K562 (cell line): Measurements from ENCODE around the gene MAEL. TPM values are rescaled to one million over a fixed set of nuclear protein-coding genes. Genes with fewer than 3 reads are reported as not detected.
A peak's percentile ranks its signal among the peaks of the same experiment; 100 is the strongest.

ENCODE experiments used
- ATAC-seq: fragments of 200-7000 bp; cut with Tn5 transposase; 3 replicates; pipeline ENCODE4 v1.9.1; 2020; ENCODE audit warnings: moderate library complexity
- BruUV-seq: library from RNA; stranded (reverse); fragments of 400-500 nt; replicated peaks from 2 replicates; lab custom pipeline; 2021; lab: Mats Ljungman, UMichigan
- CTCF ChIA-PET: fragments of 300-600 bp; formaldehyde crosslinking; extraction: SDS; loops from one replicate; lab custom pipeline; 2021; ENCODE audit warnings: low intra/inter-chr PET ratio; lab: Yijun Ruan, JAX
- POLR2A ChIA-PET: fragments of 300-600, 350-650 bp; sonication (Branson Sonifier 250); formaldehyde crosslinking; extraction: SDS; loops from one replicate; lab custom pipeline; 2021; ENCODE audit warnings: antibody characterized with exemption, inconsistent platforms; lab: Yijun Ruan, JAX
- DNase-seq, 4 experiments: peaks; one replicate each; pipeline versions ENCODE4 v3.0.0 to v3.0.0-alpha.2; 2011 to 2018; ENCODE audit warnings: low spot score in 3 of 4, mixed read lengths in 3 of 4; ENCODE audit errors: extremely low read depth in 1 of 4
- FAIRE-seq: peaks from 2 replicates; lab custom pipeline; 2011; peaks lifted over from hg19 to GRCh38; lab: Jason Lieb, UNC
- H2AFZ ChIP-seq: 2 replicates; pipeline ENCODE4 v1.6.0; 2011; ENCODE audit warnings: low read depth, low read length, control low read depth, inconsistent platforms
- H3K27ac ChIP-seq: fragments of 200-600 bp; 3 replicates; pipeline ENCODE4 v1.8.0; 2011; ENCODE audit warnings: low read depth, mild to moderate bottlenecking, control low read depth, inconsistent platforms, low read length, moderate library complexity, mixed read lengths; ENCODE audit errors: extremely low read depth
- H3K27me3 ChIP-seq, 2 experiments: fragments of 300-600 bp in 1 of 2; 2 replicates in 1 of 2; 3 replicates in 1 of 2; pipeline versions ENCODE4 v1.6.0 to v1.8.0; 2011; ENCODE audit warnings: inconsistent platforms in 2 of 2, low read length in 2 of 2, mild to moderate bottlenecking in 1 of 2, mixed read lengths in 1 of 2, moderate library complexity in 1 of 2; ENCODE audit not compliant: control insufficient read depth in 2 of 2, insufficient read depth in 2 of 2
- H3K36me3 ChIP-seq: fragments of 300-600 bp; 3 replicates; pipeline ENCODE4 v1.8.0; 2011; ENCODE audit warnings: mild to moderate bottlenecking, low read length, inconsistent platforms; ENCODE audit not compliant: control insufficient read depth, insufficient read depth
- H3K4me1 ChIP-seq, 2 experiments: fragments of 200-600 bp in 1 of 2; replicated peaks in 1 of 2; 2 replicates in 1 of 2; 3 replicates in 1 of 2; pipeline versions ENCODE4 v1.5.1 to v1.8.0; 2011; ENCODE audit warnings: inconsistent platforms in 2 of 2, low read length in 2 of 2, mild to moderate bottlenecking in 1 of 2, mixed read lengths in 1 of 2, moderate library complexity in 1 of 2; ENCODE audit not compliant: control insufficient read depth in 2 of 2, insufficient read depth in 2 of 2
- H3K4me2 ChIP-seq: 2 replicates; pipeline ENCODE4 v1.6.1; 2011; ENCODE audit warnings: low read length, control low read depth, inconsistent platforms, mixed read lengths; ENCODE audit not compliant: insufficient read depth
- H3K4me3 ChIP-seq: fragments of 200-600 bp; sonication (generic), shearing (Covaris generic); 2 replicates; pipeline ENCODE4 v1.5.1; 2016; ENCODE audit warnings: control low read depth, inconsistent platforms
- H3K79me2 ChIP-seq: fragments of 200-600 bp; 3 replicates; pipeline ENCODE4 v1.8.0; 2011; ENCODE audit warnings: low read length, inconsistent platforms; ENCODE audit not compliant: control insufficient read depth, insufficient read depth
- H3K9ac ChIP-seq, 2 experiments: 2 replicates each; pipeline versions ENCODE4 v1.6.0 to v1.6.1; 2011; ENCODE audit warnings: low read depth in 2 of 2, low read length in 2 of 2, control low read depth in 1 of 2, inconsistent platforms in 1 of 2, mild to moderate bottlenecking in 1 of 2, mixed read lengths in 1 of 2; ENCODE audit not compliant: insufficient read depth in 1 of 2
- H3K9me1 ChIP-seq: one replicate; pipeline ENCODE4 v1.6.0; 2011; ENCODE audit warnings: inconsistent platforms, mild to moderate bottlenecking, low read length, moderate library complexity; ENCODE audit not compliant: control insufficient read depth, insufficient read depth
- H3K9me3 ChIP-seq: replicated peaks from 2 replicates; pipeline ENCODE4 v1.5.1; 2011; ENCODE audit warnings: low read depth, low read length, inconsistent platforms; ENCODE audit not compliant: control insufficient read depth, insufficient read depth
- H4K20me1 ChIP-seq: replicated peaks from 2 replicates; pipeline ENCODE4 v1.6.1; 2011; ENCODE audit warnings: low read length, inconsistent platforms, mixed read lengths; ENCODE audit not compliant: control insufficient read depth, insufficient read depth
- BCOR ChIP-seq: fragments of 450-650 bp; IDR thresholded peaks from 2 replicates; pipeline ENCODE4 v1.6.1; 2016
- CBFA2T2 ChIP-seq: fragments of 450-650 bp; conservative IDR thresholded peaks from 2 replicates; pipeline ENCODE4 v1.6.1; 2017; ENCODE audit warnings: mild to moderate bottlenecking
- CREB3 ChIP-seq: fragments of 450-650 bp; conservative IDR thresholded peaks from 2 replicates; pipeline ENCODE4 v1.6.1; 2016; ENCODE audit warnings: missing genetic modification characterization, low read depth, mild to moderate bottlenecking, missing compliant biosample characterization, moderate library complexity
- CREM ChIP-seq: IDR thresholded peaks from 2 replicates; pipeline ENCODE4 v1.6.1; 2014; ENCODE audit warnings: antibody characterized with exemption, low read depth
- KLF10 ChIP-seq: fragments of 250-450 bp; sonication (Bioruptor Pico); IDR thresholded peaks from 2 replicates; pipeline ENCODE4 v1.6.1; 2021; ENCODE audit warnings: matching md5 sums
- MEF2D ChIP-seq: conservative IDR thresholded peaks from 2 replicates; pipeline ENCODE4 v1.6.1; 2016; ENCODE audit warnings: low read depth, missing genetic modification characterization, missing compliant biosample characterization
- SIN3B ChIP-seq: fragments of 450-650 bp; IDR thresholded peaks from 2 replicates; pipeline ENCODE4 v1.6.1; 2017; ENCODE audit warnings: low read depth, mild to moderate bottlenecking, moderate library complexity
- SP1 ChIP-seq: sonication (generic); formaldehyde crosslinking; IDR thresholded peaks from 2 replicates; pipeline ENCODE4 v1.8.1; 2022; ENCODE audit warnings: mild to moderate bottlenecking, missing genetic modification reagents
- TBL1XR1 ChIP-seq, 2 experiments: IDR thresholded peaks; 2 replicates each; pipeline ENCODE4 v1.6.1; 2012; ENCODE audit warnings: improper control_type of control experiment in 2 of 2, low read length in 2 of 2, mild to moderate bottlenecking in 1 of 2
- ZNF347 ChIP-seq: fragments of 450-650 bp; formaldehyde crosslinking; IDR thresholded peaks from 2 replicates; pipeline ENCODE4 v1.4.0; 2020; ENCODE audit warnings: low read depth, mild to moderate bottlenecking, moderate library complexity
- ZNF407 ChIP-seq: fragments of 450-650 bp; IDR thresholded peaks from 2 replicates; pipeline ENCODE4 v1.6.1; 2016; ENCODE audit warnings: low read depth
- ZNF431 ChIP-seq: sonication (generic); formaldehyde crosslinking; IDR thresholded peaks from 2 replicates; pipeline ENCODE4 v1.8.0; 2022; ENCODE audit warnings: mild to moderate bottlenecking, missing genetic modification reagents
- ZNF507 ChIP-seq: conservative IDR thresholded peaks from 2 replicates; pipeline ENCODE4 v1.6.1; 2017; ENCODE audit warnings: missing genetic modification characterization, missing compliant biosample characterization
- WGBS: fragments of 100-300 bp; shearing (Covaris generic); methylation state at CpG from one replicate; pipeline ENCODE4 v1.1.6; 2016; ENCODE audit warnings: low coverage, mixed read lengths; ENCODE audit not compliant: insufficient coverage; ENCODE audit errors: missing lambda C conversion rate; 5-methylcytosine and 5-hydroxymethylcytosine counted together
- in situ Hi-C: fragments of 300-500 bp; cut with MboI; formaldehyde crosslinking; loops from 4 replicates; pipeline ENCODE4 v1.15.0; 2018; ENCODE audit warnings: inconsistent platforms, mixed read lengths
- intact Hi-C: fragments of 100-400 bp; cut with micrococcal nuclease; formaldehyde crosslinking; loops from 2 replicates; pipeline ENCODE4 v1.14.2; 2022
- polyA plus RNA-seq, 8 experiments: library from polyadenylated mRNA; depleted of rRNA in 4 of 8; stranded (reverse) in 5 of 8; unstranded in 3 of 8; fragments of >200 nt; fragmentation: Nextera tagmentation in 2 of 8; fragmentation: Illumina TruSeq in 1 of 8; extraction: Ambion mirVana in 2 of 8; extraction: Trizol in 1 of 8; gene quantifications; 2 replicates each; pipeline versions ENCODE4 v1.2.1 to v1.2.3, GENCODE V29; 2011 to 2014; ENCODE audit warnings: inconsistent platforms in 1 of 8, missing spikeins in 1 of 8
- total RNA-seq, 7 experiments: library from RNA; depleted of rRNA in 6 of 7; stranded (reverse); fragments of >200 nt in 6 of 7; fragmentation: Illumina TruSeq in 2 of 7; extraction: Trizol in 2 of 7; gene quantifications; 2 replicates each; pipeline versions ENCODE4 v1.2.1 to v1.2.3, GENCODE V29; 2011 to 2021; ENCODE audit warnings: low replicate concordance in 1 of 7

Gene MAEL
- total and polyA plus RNA-seq, 9 of the 15 experiments (the other 6 are each of a cell fraction or from before 2014, with no cell fraction given) = 0.11 to 1.9 (median 0.75) TPM

DNA sequence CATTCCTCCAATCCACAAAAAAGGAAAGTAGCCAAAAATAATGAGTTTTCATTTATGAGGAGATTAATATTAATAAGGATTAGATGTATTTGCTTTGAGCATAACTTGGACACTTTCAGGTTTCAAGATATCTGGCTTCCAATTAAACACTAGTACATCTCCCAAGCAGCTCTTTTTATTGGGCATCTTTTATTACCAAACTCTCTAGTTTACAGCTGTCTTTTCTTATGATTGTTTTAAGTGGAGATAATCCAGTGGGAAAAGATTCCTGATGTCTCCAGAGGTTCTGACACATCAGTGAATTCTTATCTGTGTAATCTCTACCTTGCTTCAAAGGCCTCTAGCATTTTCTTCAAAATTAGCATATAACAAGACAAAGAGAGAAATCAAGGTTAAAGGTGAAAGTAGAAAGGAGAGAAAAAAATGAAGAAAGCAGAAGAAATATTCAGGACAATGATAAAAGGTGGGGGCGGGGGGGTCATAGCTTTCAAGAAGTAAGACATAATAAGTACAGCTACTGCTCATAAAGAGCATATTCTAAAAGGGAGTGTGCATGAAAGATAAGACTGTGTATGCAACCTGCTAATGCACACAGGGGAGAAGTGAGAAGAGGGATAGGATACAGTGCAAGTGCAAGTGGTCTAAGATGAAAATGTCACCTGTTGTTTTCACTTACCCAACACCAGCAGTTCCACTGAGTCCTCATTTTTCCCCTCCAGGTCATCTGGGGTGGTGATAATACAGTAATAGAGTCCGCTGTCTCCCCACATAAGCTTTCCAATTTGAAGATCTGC is 32.8 kb upstream of the MAEL start (continued):
- TF ChIP-seq TBL1XR1 (IDR thresholded peaks at IDR 0.05; ENCODE audit: low read length in 2 of 2) = no peak
- no peak for TF ChIP-seq ZNF507 (tag)
- 0 out of 2 replicates have a peak, but pooled peaks have one; percentile 3 for TF ChIP-seq CBFA2T2
- TF ChIP-seq, all 486 proteins: peak for 7

DNA sequence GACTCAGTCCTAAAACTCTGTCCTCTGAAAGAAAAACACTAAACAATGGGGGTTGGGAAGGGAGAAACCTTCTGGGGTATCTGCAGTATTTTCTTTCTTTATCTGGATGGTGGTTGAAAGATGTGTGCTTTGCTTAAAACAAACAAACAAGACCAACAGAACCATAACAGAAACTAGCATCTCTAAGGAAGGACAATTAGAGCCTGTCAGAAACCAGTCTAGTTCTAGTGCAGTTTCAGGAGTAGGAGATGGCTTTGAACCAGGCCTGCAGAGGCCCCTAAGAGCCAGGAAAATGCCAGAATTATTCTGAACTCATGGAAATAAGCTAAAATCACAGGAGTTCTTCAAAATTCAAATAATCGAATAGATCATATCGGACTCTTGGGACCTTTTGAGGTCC is 32.2 kb upstream of the MAEL start:
- H3K4me2 ChIP-seq = no peak overlapping the region
- 3% methylated on average over 2 of the region's 2 CpGs for WGBS
- intact Hi-C loops = no loop called here
- no peak overlapping the region for H2AFZ ChIP-seq
- no peaks in the 10 kb centered on the region for H3K79me2 ChIP-seq
- no peak for DNase-seq
- ATAC-seq = no peak
- no peaks in the 10 kb centered on the region for H3K9me1 ChIP-seq
- no peaks in the 10 kb centered on the region for H3K4me1 ChIP-seq
- H3K27me3 ChIP-seq = peaks cover 4% of the 10 kb centered on the region in 2 experiments; a peak in 1 of 5 replicates
- in situ Hi-C loops = no loop called here
- H4K20me1 ChIP-seq = no peaks in the 10 kb centered on the region; the same call in 1 of the 2 replicates
- no peak for FAIRE-seq
- no TSS peak for BruUV-seq
- no peak overlapping the region for H3K27ac ChIP-seq
- no peak overlapping the region for H3K9ac ChIP-seq
- ChIA-PET POLR2A (interaction anchor here (1.4 kb wide), 1 partner anchor 23 kb away, joined by 3 read pairs; no protein-coding TSS in a partner anchor), CTCF (no interaction called here)
- H3K9me3 ChIP-seq = no peaks in the 10 kb centered on the region
- no peaks in the 10 kb centered on the region for H3K36me3 ChIP-seq
- no peak overlapping the region for H3K4me3 ChIP-seq
- TF ChIP-seq ZNF431 (CRISPR knock-in tag) = no peak
- no peak for TF ChIP-seq MEF2D
- no peak for TF ChIP-seq SP1 (CRISPR knock-in tag)
- TF ChIP-seq SIN3B = no peak
- no peak for TF ChIP-seq KLF10 (CRISPR knock-in tag)
- no peak for TF ChIP-seq BCOR
- no peak for TF ChIP-seq CREM
- no peak for TF ChIP-seq CREB3 (tag)
- no peak for TF ChIP-seq ZNF347 (CRISPR knock-in tag)
- TF ChIP-seq ZNF407 = no peak
